Activated CD4-positive, alpha-beta T cell treated with anti-CD3 and anti-CD28 coated beads, Interleukin-2, amount 50 U/mL, for 24 hours (primary cell): ENCODE results near the gene CRAT.

Source experiments
- DNase-seq, 2 donors: peaks; one replicate each; pipeline ENCODE4 v3.0.0-alpha.2; 2020; ENCODE audit warnings: low read depth in 1 of 2, low spot score in 1 of 2

Gene CRAT

GRCh38 chr9:129093602-129094386, 16.8 kb downstream of the CRAT start:
- DNase-seq, result no peak

GRCh38 chr9:129089246-129089645, 21.3 kb downstream of the CRAT start:
- no peak for DNase-seq

GRCh38 chr9:129084087-129084486, 26.5 kb downstream of the CRAT start:
- DNase-seq, result no peak

- DNase-seq, result no peak
Measured at GRCh38 chr9:129081388-129081904, 29.1 kb downstream of the CRAT start.

- peak; percentile 94 to 97 for DNase-seq
Measured at GRCh38 chr9:129080601-129081387, 29.8 kb downstream of the CRAT start, which contains the start of gene DOLPP1. Gene DOLPP1 (plus strand): TSS chr9:129081111. CDS start chr9:129081132, 21 bp downstream.

GRCh38 chr9:129080298-129080600, 30.3 kb downstream of the CRAT start:
- no peak for DNase-seq

- DNase-seq, result no peak
Measured at GRCh38 chr9:129079829-129080228, 30.8 kb downstream of the CRAT start.

GRCh38 chr9:129078691-129079503, 31.7 kb downstream of the CRAT start:
- no peak for DNase-seq

GRCh38 chr9:129077236-129077635, 33.4 kb downstream of the CRAT start:
- no peak for DNase-seq

GRCh38 chr9:129076640-129077037, 34.0 kb downstream of the CRAT start:
- no peak for DNase-seq

GRCh38 chr9:129075996-129076639, 34.5 kb downstream of the CRAT start:
- DNase-seq, result no peak

- DNase-seq, result no peak
Measured at GRCh38 chr9:129074106-129074505, 36.5 kb downstream of the CRAT start.

GRCh38 chr9:129073404-129073803, 37.2 kb downstream of the CRAT start:
- no peak for DNase-seq

GRCh38 chr9:129072171-129072570, 38.4 kb downstream of the CRAT start:
- DNase-seq, result no peak

- DNase-seq, result no peak
Measured at GRCh38 chr9:129071526-129072126, 39.0 kb downstream of the CRAT start.

- no peak for DNase-seq
Measured at GRCh38 chr9:129070696-129071525, 39.7 kb downstream of the CRAT start.

- DNase-seq, result no peak
Measured at GRCh38 chr9:129069862-129070641, 40.5 kb downstream of the CRAT start.

GRCh38 chr9:129068990-129069861, 41.4 kb downstream of the CRAT start:
- peak; percentile 7 to 27 for DNase-seq
